Fibroblast of lung (primary cell): ENCODE data around the gene PWWP2B. TPM values are rescaled to one million over a fixed set of nuclear protein-coding genes. Genes with fewer than 3 reads are reported as not detected.
A peak's percentile ranks its signal among the peaks of the same experiment; 100 is the strongest.
"Not testable (repeated sequence)": the region's sequence is repeated elsewhere in the genome, so short reads cannot be mapped to it uniquely, and the experiment has no call there.

Source experiments
- DNase-seq, 2 donors: peaks; one replicate each; pipeline versions ENCODE4 v3.0.0 to v3.0.0-alpha.2; 2010; ENCODE audit warnings: low read depth in 2 of 2
- H2AFZ ChIP-seq: 2 replicates; pipeline ENCODE4 v1.5.1; 2012; ENCODE audit warnings: low read length, control low read depth, inconsistent platforms
- H3K27ac ChIP-seq: 2 replicates; pipeline ENCODE4 v1.5.1; 2011; ENCODE audit warnings: low read length, control low read depth; ENCODE audit not compliant: insufficient read depth
- H3K27me3 ChIP-seq: 2 replicates; pipeline ENCODE4 v1.5.1; 2011; ENCODE audit warnings: mild to moderate bottlenecking, low read length; ENCODE audit not compliant: control insufficient read depth, insufficient read depth
- H3K36me3 ChIP-seq: 2 replicates; pipeline ENCODE4 v1.5.1; 2011; ENCODE audit warnings: low read length; ENCODE audit not compliant: control insufficient read depth, insufficient read depth
- H3K4me1 ChIP-seq: 2 replicates; pipeline ENCODE4 v1.5.1; 2011; ENCODE audit warnings: low read length; ENCODE audit not compliant: control insufficient read depth, insufficient read depth; ENCODE audit errors: extremely low read depth
- H3K4me2 ChIP-seq: 2 replicates; pipeline ENCODE4 v1.5.1; 2011; ENCODE audit warnings: low read length, control low read depth; ENCODE audit not compliant: insufficient read depth; ENCODE audit errors: extremely low read depth
- H3K4me3 ChIP-seq, 4 experiments: fragments of 200-600 bp in 1 of 4; sonication (generic) in 1 of 4; replicated peaks in 1 of 4; 2 replicates each; pipeline ENCODE4 v1.5.1; 2011 to 2016; ENCODE audit warnings: low read length in 4 of 4, low read depth in 3 of 4, mild to moderate bottlenecking in 3 of 4, control low read depth in 2 of 4, inconsistent platforms in 1 of 4, mixed read lengths in 1 of 4; ENCODE audit not compliant: insufficient read depth in 1 of 4; ENCODE audit errors: control extremely low read depth in 1 of 4
- H3K79me2 ChIP-seq: 2 replicates; pipeline ENCODE4 v1.5.1; 2012; ENCODE audit warnings: mild to moderate bottlenecking, low read length, inconsistent platforms; ENCODE audit not compliant: control insufficient read depth, insufficient read depth
- H3K9ac ChIP-seq: 2 replicates; pipeline ENCODE4 v1.5.1; 2011; ENCODE audit warnings: mild to moderate bottlenecking, low read length, control low read depth; ENCODE audit not compliant: insufficient read depth
- H3K9me3 ChIP-seq: 2 replicates; pipeline ENCODE4 v1.5.1; 2012; ENCODE audit warnings: low read depth, low read length; ENCODE audit not compliant: control insufficient read depth, insufficient read depth
- H4K20me1 ChIP-seq: 2 replicates; pipeline ENCODE4 v1.5.1; 2011; ENCODE audit warnings: low read length; ENCODE audit not compliant: control insufficient read depth, insufficient read depth; ENCODE audit errors: extremely low read depth
- EZH2 ChIP-seq: IDR thresholded peaks from 2 replicates; pipeline ENCODE4 v1.5.1; 2012; ENCODE audit warnings: low read length, control low read depth, mild to moderate bottlenecking; ENCODE audit errors: missing control alignments
- polyA plus RNA-seq, 2 donors: library from polyadenylated mRNA; depleted of rRNA in 1 of 2; stranded (reverse) in 1 of 2; unstranded in 1 of 2; fragments of >200 nt; gene quantifications; 2 replicates each; pipeline ENCODE4 v1.2.1, GENCODE V29; 2011 to 2012; ENCODE audit warnings: missing spikeins in 1 of 2
- total RNA-seq: library from RNA; depleted of rRNA; stranded (reverse); fragments of >200 nt; gene quantifications from 2 replicates; pipeline ENCODE4 v1.2.1, GENCODE V29; 2014
- TF ChIP-seq, protein P1 (sequence below), 2 donors: IDR thresholded peaks in 1 of 2; conservative IDR thresholded peaks in 1 of 2; 1 replicate in 1 of 2; 2 replicates in 1 of 2; pipeline ENCODE4 v1.5.1; 2011 to 2012; ENCODE audit warnings: low read length in 2 of 2, control low read depth in 1 of 2, inconsistent platforms in 1 of 2, low read depth in 1 of 2, mild to moderate bottlenecking in 1 of 2

The PWWP2B gene
- total and polyA plus RNA-seq, 2 donors (not counting 1 experiment from before 2014, with no cell fraction given) = 1.5 to 15.9 TPM

DNA sequence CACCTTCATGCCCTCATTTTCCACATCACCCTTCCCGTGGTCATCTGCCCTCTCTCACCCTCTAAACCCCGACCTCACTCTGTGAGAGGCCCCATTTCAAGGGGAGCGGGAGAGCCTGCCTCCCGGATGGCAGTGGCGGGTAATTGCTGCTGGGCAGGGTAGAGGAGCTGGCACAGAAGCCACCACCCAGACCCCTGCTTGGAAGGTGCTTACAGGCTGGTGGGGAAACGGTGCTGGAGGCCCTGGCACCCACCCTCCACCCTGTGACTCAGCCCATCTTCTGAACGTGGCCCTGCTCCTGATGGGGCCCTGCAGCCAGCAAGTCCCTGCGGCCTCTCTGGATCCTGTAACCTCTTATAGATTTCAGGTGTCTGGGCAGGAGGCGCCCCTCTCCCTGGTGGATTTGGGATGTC lies 10.6 kb upstream of the PWWP2B start:
- Histone ChIP-seq H3K27ac (no peak overlapping the region), H3K4me3 (no peak overlapping the region), H3K27me3 (no peaks in the 10 kb centered on the region), H3K9ac (no peak overlapping the region), H3K4me2 (no peak overlapping the region), H3K36me3 (no peaks in the 10 kb centered on the region), H3K9me3 (no peaks in the 10 kb centered on the region), H2AFZ (no peak overlapping the region), H4K20me1 (no peaks in the 10 kb centered on the region), H3K4me1 (no peaks in the 10 kb centered on the region), H3K79me2 (no peaks in the 10 kb centered on the region)
- TF ChIP-seq, protein P1, sequence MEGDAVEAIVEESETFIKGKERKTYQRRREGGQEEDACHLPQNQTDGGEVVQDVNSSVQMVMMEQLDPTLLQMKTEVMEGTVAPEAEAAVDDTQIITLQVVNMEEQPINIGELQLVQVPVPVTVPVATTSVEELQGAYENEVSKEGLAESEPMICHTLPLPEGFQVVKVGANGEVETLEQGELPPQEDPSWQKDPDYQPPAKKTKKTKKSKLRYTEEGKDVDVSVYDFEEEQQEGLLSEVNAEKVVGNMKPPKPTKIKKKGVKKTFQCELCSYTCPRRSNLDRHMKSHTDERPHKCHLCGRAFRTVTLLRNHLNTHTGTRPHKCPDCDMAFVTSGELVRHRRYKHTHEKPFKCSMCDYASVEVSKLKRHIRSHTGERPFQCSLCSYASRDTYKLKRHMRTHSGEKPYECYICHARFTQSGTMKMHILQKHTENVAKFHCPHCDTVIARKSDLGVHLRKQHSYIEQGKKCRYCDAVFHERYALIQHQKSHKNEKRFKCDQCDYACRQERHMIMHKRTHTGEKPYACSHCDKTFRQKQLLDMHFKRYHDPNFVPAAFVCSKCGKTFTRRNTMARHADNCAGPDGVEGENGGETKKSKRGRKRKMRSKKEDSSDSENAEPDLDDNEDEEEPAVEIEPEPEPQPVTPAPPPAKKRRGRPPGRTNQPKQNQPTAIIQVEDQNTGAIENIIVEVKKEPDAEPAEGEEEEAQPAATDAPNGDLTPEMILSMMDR (conservative IDR thresholded peaks at IDR 0.05 in 1 of 2, IDR thresholded peaks at IDR 0.05 in 1 of 2; ENCODE audit: low read depth in 1 of 2, low read length in 2 of 2) = no peak
- TF ChIP-seq EZH2 = no peak
- no peak for DNase-seq

DNA sequence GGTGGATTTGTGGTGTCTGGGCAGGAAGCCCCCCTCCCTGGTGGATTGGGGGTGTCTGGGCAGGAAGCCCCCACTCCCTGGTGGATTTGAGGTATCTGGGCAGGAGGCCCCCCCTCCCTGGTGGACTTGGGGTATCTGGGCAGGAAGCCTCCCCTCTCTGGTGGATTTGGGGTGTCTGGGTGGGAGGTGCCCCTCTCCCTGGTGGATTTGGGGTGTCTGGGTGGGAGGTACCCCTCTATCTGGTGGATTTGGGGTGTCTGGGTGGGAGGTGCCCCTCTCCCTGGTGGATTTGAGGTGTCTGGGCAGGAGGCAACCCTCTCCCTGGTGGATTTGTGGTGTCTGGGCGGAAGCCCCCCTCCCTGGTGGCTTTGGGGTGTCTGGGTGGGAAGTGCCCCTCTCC lies 10.1 kb upstream of the PWWP2B start:
- H3K4me3 ChIP-seq, H3K36me3 ChIP-seq, H3K4me1 ChIP-seq, H4K20me1 ChIP-seq, H3K27me3 ChIP-seq, H3K79me2 ChIP-seq, H3K9me3 ChIP-seq, DNase-seq, H3K27ac ChIP-seq, H2AFZ ChIP-seq, H3K9ac ChIP-seq, H3K4me2 ChIP-seq: not testable (repeated sequence)

DNA sequence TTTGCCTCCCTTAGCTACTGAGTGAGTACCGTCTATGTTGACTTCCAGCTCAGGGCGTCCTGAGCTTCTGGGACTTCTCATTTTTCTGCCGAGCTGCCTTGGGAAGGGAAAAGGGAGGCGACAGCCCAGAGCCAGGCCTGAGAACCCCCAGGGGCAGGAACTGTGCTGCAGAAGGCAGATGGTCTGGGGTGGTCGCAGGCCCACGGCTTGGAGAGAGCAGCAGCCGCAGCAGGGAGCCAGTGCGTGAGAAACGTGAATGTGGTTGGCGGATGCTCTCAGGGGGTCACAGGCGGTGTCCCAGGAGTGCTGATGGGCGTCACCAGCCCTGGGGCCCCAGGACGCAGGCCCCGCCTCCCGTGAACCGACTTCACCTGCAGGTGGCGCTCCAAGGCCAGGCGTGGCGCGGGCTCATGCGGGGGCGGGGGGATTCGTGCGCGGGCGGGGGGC lies 9.2 kb upstream of the PWWP2B start:
- Histone ChIP-seq H3K9ac (no peak overlapping the region), H3K4me3 (no peak overlapping the region), H3K4me2 (no peak overlapping the region)

More for the DNA sequence above, 9.2 kb upstream of the PWWP2B start:
- Histone ChIP-seq H3K4me1 (no peaks in the 10 kb centered on the region), H3K9me3 (no peaks in the 10 kb centered on the region), H3K27ac (no peak overlapping the region), H3K36me3 (no peaks in the 10 kb centered on the region), H3K27me3 (no peaks in the 10 kb centered on the region), H4K20me1 (no peaks in the 10 kb centered on the region), H2AFZ (no peak overlapping the region), H3K79me2 (no peaks in the 10 kb centered on the region)
- no peak for TF ChIP-seq EZH2
- TF ChIP-seq, protein P1 (conservative IDR thresholded peaks at IDR 0.05 in 1 of 2, IDR thresholded peaks at IDR 0.05 in 1 of 2; ENCODE audit: low read depth in 1 of 2, low read length in 2 of 2) = peak; percentile 46 to 52
- peak; percentile 21 to 43 for DNase-seq
